GM21526 (cell line): ENCODE results near the gene HOXA13.

Source experiments
- ATAC-seq: cut with Tn5 transposase; IDR thresholded peaks from one replicate; pipeline ENCODE4 v1.9.1; 2021; ENCODE audit warnings: moderate library complexity; ENCODE audit not compliant: unreplicated experiment, low FRiP score

The HOXA13 gene

DNA sequence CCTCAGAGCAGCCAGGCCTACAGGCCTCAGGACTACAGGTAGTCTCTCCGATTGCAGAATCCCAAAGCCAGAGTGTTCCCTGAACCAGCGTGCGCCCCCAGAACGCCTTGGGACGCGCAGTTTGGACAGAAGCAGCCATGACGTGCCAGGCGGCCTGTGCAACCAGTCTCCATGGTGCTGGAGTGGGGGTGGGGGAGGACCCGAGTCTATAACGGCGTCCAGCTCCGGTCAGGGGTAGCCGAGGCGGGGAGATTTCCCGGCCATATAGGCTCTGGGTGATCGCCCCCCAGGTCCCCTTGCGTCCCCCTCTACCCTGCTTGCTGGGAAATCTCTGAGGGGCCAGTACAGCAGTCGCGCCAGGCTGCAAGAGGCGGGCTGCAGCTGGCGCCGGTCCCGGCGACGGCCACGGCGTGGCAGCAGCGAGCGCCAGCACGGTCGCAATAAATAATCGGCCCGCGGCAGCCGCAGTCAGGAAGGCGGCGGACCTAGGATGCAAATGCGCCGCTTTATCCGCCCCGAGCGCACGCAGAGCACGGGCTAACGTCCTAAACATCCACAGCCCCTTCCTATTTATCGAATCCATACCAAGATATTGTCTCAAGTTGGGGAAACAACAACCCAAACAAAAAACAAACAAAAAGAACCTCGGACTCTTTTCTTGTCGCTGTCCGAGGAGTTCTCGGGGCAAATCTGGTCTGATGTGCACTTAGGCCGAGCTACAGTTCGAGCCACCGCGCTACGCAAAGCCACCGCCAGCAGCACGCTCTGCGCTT is 49.1 kb downstream of the HOXA13 start:
- ATAC-seq = peak; percentile 77

GRCh38 chr7:27149842-27150567 is 49.9 kb downstream of the HOXA13 start:
- no peak for ATAC-seq

GRCh38 chr7:27148756-27149641 is 50.9 kb downstream of the HOXA13 start:
- ATAC-seq = no peak

DNA sequence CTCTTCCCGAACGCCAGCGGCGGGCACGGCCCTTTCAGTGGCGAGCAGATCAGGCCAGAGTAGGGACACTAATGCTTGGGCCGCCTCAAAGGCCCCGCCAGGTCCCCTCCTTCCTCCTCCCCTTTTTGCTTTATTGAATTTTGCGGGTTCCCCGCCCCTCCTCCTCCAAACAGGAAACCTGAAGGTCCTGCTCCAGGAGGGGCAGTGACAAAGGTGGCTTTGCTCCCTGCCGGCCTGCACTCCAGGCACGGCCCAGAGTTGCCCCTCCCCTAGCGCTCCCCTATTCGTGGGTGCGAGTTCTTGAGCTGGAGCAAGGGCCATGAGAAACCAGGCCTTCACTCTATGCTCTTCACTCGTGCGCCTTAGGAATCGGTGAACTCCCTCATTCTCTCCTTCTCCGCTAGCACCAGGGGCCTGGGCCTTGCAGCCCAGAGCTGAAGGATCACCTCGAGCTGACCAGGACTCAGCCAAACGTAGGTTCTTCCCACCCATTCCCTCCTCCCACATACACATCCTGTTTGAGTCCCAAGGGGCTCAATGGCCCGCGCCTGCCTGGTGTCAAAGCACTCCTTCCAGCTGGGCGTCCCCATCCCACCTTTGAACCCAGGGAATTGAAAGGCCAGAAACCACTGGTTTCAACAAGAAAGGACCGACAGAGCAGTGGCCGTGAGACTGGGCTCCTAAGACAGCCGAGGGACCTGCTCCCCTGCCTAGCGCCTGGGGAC is 51.7 kb downstream of the HOXA13 start:
- no peak for ATAC-seq

- no peak for ATAC-seq
Observed at GRCh38 chr7:27147199-27148030, 52.5 kb downstream of the HOXA13 start, which contains the start of gene HOXA6. TSS of gene HOXA6 (minus strand) at chr7:27147774. CDS start at chr7:27147749, 25 bp downstream.

DNA sequence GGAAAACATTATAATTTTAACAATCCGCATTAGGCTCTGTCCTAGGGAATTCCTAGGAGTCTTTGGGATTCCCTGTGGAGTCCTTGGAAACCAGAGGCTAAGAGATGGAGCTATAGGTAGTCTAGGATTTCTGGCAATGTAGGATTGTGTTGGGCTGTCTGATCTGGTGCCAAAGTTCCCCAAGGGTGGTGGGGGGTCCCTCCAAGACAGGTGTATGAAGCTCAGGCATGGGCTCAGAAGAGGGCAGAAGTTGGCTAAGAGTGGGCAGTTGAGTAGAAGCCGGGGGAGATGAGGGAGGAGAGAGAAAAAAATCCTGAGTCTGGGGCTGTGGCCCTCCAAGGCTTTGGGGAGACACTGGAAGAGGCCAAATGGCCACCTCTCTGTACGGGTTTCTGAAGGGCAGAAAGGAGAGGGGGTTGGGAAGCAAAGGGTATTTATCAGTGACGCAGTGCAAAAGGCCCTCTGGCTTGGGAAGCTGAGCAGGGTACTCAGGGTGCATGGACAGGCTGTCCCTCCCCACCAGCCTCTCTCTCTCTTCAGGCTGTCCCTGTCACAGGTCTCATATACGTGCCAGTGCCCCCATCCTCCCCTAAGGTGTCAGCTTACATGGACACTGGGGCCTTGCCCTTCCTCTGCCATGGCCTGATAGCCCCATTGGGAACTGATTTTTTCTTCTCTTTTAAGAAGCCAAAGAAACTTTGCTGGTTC is 53.2 kb downstream of the HOXA13 start:
- ATAC-seq = no peak

DNA sequence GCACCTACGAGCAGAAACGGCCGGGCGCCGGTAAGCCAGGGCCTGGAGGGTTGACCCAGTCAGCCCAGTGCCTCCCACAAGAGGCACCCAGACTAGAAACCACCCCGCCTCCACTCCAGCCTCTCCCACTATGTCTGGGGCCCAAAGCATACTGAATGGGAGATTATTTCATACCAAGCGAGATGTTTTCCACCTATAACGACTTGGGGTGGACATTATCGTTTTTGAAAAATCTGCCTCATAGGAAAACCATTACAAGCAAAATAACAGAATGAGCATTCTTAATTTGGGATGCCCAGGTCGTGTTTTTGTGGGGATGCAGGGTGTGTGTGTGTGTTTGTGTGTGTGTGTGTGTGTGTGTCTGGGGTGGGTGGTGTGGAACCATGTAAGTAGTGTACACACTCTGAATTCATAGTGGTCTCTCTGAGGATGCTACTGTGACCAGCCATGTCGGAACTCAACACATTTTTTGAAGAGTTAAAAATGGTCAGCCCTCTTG is 53.9 kb downstream of the HOXA13 start:
- ATAC-seq = no peak

- no peak for ATAC-seq
Observed at GRCh38 chr7:27145165-27145913, 54.6 kb downstream of the HOXA13 start.

DNA sequence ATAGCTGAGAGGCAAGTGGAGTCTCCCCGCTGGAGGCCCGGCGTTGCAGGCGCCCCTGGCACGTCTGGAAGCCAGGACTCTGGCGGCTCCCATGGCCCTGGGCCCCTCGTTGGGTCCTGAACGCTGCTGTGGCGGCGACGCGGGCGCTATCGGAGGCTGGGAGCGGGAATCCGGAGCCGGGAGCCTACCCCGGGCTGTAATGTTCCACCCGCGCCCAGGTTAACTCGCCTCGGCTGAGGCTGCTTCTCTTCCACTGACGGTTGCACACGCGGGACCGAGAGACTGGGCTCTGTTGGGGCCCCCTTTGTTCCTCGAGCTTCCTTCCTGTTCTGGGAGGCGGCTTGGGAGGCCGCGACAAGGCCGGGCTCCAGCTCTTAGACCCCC is 55.1 kb downstream of the HOXA13 start:
- ATAC-seq = no peak
